Measurements from ENCODE around the gene JMJD7.

DNA sequence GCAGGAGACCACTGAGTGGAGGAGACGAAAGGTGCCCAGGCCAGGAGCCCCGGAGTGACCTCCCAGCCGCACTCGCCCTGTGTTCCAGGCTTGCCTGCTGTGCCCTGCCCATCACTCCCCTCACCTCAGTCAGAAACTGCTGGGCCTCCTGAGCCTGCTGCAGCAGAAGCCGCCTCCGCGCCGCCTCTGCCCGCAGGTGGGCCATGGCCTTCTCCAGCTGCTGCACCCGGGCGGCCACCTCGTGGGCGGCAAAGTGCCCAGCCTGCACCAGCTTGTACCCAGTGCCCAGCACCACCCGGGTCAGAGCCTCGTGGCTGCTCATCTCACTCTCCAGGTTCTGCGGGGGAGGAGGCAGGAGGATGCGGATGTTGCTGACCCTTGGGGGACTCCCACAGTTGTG is 28.4 kb downstream of the JMJD7 start:
- TF ChIP-seq, protein P1, sequence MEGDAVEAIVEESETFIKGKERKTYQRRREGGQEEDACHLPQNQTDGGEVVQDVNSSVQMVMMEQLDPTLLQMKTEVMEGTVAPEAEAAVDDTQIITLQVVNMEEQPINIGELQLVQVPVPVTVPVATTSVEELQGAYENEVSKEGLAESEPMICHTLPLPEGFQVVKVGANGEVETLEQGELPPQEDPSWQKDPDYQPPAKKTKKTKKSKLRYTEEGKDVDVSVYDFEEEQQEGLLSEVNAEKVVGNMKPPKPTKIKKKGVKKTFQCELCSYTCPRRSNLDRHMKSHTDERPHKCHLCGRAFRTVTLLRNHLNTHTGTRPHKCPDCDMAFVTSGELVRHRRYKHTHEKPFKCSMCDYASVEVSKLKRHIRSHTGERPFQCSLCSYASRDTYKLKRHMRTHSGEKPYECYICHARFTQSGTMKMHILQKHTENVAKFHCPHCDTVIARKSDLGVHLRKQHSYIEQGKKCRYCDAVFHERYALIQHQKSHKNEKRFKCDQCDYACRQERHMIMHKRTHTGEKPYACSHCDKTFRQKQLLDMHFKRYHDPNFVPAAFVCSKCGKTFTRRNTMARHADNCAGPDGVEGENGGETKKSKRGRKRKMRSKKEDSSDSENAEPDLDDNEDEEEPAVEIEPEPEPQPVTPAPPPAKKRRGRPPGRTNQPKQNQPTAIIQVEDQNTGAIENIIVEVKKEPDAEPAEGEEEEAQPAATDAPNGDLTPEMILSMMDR (IDR thresholded peaks at IDR 0.05), result no peak
- no peak for TF ChIP-seq POLR2A (IDR thresholded peaks at IDR 0.05)

All from uterus (tissue), 2 donors.